G401 (cell line): Measurements from ENCODE around the gene GPSM1. TPM values are rescaled to one million over a fixed set of nuclear protein-coding genes. Genes with fewer than 3 reads are reported as not detected.
"Not testable (repeated sequence)": the region's sequence is repeated elsewhere in the genome, so short reads cannot be mapped to it uniquely, and the experiment has no call there.

ENCODE experiments used
- DNase-seq: peaks from one replicate; pipeline ENCODE4 v3.0.0-alpha.2; 2015; ENCODE audit warnings: low spot score
- in situ Hi-C: cut with HindIII; loops from 2 replicates; pipeline ENCODE4 v1.10.0; 2016; ENCODE audit warnings: low sequenced_read_pairs, mixed read lengths
- total RNA-seq: library from RNA; depleted of rRNA; stranded (reverse); fragments of >200 nt; shearing (Covaris generic); gene quantifications from 2 replicates; pipeline ENCODE4 v1.2.3, GENCODE V29; 2014

The GPSM1 gene
- total RNA-seq, 1 experiment from 2014 or later, result 49.1 TPM

GRCh38 chr9:136351868-136352267 is 24.5 kb downstream of the GPSM1 start:
- in situ Hi-C loops, DNase-seq: not testable (repeated sequence)

GRCh38 chr9:136352682-136353081 is 25.3 kb downstream of the GPSM1 start:
- no peak for DNase-seq
- in situ Hi-C loops, result no loop called here

- in situ Hi-C loops, result no loop called here
- no peak for DNase-seq
Observed at GRCh38 chr9:136353088-136353487, 25.7 kb downstream of the GPSM1 start.

GRCh38 chr9:136353757-136354488 is 26.6 kb downstream of the GPSM1 start:
- DNase-seq, result no peak
- in situ Hi-C loops, result no loop called here

- in situ Hi-C loops, result no loop called here
- DNase-seq, result no peak
Observed at GRCh38 chr9:136354592-136355085, 27.3 kb downstream of the GPSM1 start.

GRCh38 chr9:136355616-136356557 is 28.5 kb downstream of the GPSM1 start:
- no peak for DNase-seq
- in situ Hi-C loops, result no loop called here

- no peak for DNase-seq
- in situ Hi-C loops, result no loop called here
Observed at GRCh38 chr9:136357202-136357725, 29.9 kb downstream of the GPSM1 start.

- no peak for DNase-seq
- in situ Hi-C loops, result no loop called here
Observed at GRCh38 chr9:136358016-136358415, 30.7 kb downstream of the GPSM1 start.

GRCh38 chr9:136358888-136359287 is 31.5 kb downstream of the GPSM1 start:
- in situ Hi-C loops, result no loop called here
- no peak for DNase-seq

GRCh38 chr9:136359774-136360718 is 32.7 kb downstream of the GPSM1 start:
- in situ Hi-C loops, result no loop called here
- no peak for DNase-seq

DNA sequence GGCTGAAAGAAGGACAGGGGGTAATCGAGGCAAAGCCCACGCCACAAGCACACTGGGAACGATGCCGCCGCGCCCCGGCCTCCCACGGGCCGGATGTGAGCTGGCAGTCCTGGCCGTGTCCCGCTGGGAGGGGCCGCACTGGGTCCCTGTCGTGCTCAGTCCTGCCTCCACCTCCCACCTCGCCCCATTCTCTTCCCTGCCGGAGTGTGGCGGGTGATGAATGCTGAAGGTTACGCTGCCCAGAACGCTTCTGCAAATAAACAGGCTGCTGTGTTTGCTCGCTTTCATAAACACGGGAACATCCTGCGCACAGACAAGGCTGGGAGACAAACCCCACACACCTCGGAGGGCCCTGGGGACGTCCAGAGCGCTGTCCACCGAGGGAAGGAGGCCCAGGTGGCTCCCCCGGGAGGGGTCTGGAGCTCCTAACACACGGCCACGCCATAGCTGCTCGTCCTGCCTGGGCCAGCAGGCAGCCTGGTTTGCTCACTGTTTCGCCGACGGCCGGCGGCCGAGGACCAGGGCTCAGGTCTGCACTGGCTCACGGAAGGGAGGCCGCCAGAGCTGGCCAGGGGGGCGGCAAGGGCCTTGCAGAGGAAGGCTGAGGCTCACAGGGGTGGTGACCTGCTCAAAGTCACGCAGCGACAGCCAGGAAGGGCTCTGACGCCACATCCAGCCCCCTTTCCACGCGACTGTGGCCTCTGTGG is 33.9 kb downstream of the GPSM1 start:
- no peak for DNase-seq
- in situ Hi-C loops, result no loop called here

DNA sequence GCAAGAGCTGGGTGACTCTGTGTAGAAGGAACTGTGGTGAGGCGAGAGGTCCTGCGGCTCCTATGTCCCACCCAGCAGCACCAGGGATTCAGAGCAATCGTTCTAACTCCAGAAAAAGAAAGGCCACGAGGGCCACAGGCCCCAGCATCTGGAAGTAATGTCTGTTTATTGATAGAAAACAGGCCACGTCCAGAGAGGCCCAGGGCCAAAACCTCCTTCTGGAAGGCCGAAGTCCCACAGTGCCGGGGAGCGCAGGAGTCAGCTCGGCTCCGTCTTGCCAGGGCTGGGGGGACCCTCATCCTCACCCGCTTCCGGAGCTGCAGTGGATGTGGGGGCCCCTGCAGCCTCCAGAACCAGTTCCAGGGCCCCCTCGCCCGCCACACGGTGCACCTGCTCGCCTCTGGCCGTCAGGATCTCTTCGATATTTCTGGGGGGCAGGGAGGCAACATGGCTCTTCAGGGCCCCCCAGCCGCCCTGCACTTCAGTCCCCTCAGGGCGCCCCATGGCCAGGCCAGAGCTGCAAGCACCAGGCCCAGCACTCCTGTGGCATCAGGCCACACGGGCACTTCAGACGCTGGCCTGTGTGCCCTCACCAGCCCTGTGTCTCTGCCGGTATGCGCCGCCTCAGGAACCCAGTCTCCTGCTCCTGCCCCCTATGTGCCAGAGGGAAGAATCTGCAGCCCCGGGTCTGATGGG is 34.6 kb downstream of the GPSM1 start:
- in situ Hi-C loops, result no loop called here
- no peak for DNase-seq

DNA sequence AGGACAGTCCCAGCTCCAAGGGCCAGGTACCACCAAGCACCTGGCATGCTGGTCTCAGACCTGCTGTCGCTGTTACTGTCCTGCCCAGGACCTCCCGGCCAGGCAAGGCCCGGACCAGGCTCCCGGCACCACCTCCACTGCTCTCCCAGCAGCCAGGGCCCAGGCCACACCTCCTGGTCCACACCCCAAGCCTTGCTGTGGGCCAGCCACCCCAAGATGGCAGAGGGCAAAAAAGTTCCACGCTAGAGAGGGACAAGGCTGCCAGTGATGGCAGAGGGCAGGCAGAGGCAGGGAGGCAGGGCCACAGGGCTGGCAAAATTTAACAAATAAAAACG is 35.1 kb downstream of the GPSM1 start:
- DNase-seq, result no peak
- in situ Hi-C loops, result no loop called here

DNA sequence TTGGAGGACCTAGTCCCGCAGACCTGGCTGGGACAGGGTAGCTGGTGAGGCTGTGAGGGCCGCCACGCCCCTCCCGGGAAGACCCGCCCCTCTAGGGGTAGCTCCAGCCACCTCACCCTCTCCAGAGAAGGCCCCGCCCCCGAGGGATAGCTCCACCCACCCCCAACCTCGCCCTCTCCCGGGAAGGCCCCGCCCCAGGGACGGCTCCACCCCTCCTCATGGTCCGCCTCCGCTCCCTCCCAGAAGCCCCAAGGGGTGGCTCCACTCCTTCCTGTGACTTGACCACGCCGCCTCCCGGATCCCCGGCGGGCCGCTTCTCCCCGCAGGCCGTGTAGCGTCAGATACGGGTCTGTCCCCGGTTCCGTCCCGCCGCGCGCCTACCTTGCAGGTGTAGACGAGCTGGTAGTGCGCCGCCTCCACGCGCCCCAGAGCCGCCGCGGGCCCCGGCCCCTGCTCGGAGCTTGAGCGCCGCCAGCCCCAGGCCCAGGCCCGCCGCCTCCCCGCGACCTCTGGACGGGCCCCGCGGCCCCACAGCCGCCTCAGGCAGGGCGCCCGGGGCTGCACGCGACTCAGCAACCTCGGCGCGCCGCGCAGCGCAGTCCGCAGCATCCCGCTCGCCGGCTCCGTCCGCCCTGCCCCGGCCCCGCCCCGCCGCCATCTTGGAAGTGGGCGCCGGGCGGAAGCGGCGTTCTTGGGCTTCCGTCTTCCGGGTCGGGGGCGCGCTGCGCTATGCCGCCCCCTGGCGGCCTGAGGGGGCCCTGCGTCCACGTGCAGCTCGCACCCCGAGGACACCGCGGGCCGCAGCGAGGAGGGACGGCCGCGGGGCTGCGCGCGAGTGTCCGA is 36.0 kb downstream of the GPSM1 start, which contains the start of gene DNLZ:
DNLZ (minus strand) TSS at position 639 of the 843 bp plus-strand sequence; CDS start at position 609, 30 bp downstream.
- in situ Hi-C loops, result no loop called here

DNA sequence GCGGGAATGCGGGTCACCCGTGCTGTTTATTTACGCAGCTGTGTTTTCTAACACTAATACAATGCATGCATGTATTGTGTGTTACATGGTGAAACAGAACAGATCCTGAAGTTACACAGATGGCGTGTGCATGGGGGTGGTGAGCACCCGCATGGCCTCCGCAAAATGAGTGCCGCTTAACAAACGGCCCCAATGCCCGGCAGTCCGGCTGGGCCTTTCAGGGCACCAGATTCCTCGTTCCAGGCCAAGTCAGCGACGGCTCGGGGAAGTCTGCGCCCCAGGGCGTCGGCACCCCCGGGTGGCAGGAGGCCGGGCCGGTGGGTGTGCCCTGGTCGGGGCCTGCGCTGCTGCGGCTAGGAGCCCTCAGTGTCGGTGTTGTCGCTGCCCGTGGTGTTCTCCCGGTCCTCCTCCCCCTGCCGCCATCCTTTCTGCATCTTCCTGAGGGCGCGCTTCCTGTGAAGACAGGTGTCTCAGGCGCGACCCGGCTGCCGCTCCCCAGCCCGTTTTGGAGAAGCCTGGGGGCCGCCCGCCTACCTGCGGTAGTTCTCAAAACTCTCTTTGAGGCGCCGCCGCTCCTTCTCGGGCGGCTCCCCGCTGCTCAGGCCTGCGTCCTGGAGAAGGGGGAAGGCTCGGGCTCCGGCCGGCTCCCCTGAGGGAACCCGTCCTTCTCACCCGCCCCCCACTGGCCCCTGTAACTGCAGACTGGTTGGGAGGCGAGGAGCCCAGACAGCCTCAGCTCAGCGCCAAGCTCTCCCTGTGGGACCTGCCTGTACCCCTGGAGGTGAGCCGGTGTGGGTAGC is 36.8 kb downstream of the GPSM1 start:
- DNase-seq, result no peak
- in situ Hi-C loops, result no loop called here

More for the DNA sequence above, 36.0 kb downstream of the GPSM1 start, which contains the start of gene DNLZ:
- DNase-seq, result peak; percentile 95
